A549 treated with AZD9567 at 1 μM for 4 hours (cell line): ENCODE measurements around the gene KATNIP. TPM values are rescaled to one million over a fixed set of nuclear protein-coding genes. Genes with fewer than 3 reads are reported as not detected.

ENCODE experiments used
- total RNA-seq: library from RNA; stranded (reverse); fragments of 200-300 nt; extraction: Qiagen RNA extraction; gene quantifications from 5 replicates; pipeline ENCODE4 v1.2.3, GENCODE V29; 2022; ENCODE audit not compliant: insufficient read depth

Gene KATNIP
- total RNA-seq = 13.4 to 14.3 TPM (median 13.9 TPM) in 5 replicates

DNA sequence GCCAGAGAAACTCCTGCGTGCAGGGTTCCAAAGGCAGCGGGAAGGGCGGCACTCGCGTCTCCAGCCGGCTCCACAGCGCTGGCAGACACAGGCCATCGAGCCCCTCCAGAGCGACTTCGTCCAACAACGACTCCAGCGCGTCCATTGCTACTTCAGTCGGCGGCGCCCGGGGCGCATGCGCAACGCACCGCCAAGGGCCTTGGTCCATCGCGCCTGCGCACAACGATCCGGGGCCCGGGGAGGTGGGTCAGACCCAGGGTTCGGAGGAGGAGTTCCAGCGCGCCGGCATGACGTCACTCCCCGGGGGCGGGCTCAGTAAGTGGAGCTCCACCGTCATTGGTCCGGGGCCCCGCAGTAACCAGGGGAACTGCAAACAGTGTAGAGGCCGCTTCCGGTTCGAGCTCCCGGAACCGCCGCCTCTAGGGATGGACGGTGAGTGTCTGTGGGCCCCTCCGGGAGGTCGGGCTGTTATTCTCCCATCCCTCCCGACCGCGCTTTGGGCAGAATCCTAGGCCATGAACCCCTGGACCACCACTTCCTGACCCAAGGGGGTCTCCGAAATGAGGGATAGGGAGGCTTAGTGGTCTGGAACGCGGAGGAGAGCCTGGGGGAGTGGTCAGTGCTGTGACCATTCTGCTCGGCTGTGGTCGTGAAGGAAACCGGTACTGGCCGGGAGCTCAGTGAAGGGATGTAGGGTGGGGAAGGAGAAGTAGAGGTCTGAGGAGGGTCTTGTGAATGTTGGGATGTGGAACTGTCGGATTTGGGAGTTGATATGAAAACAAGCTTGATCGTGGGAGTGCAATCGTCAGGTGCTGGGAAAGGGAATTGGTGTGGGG is at the start of gene KATNIP, which contains the start of gene GTF3C1:
Gene KATNIP (plus strand): TSS at position 399 of the 836 bp plus-strand sequence. CDS start 27 bp downstream, at position 426.
Gene GTF3C1 (minus strand): TSS at position 168 of the 836 bp plus-strand sequence. CDS start 23 bp downstream, at position 145.

Other genes starting within 250 kb of the KATNIP start
- gene IL4R, start 236.2 kb upstream of the KATNIP start, total RNA-seq = 22.0 to 31.2 TPM (median 28.4 TPM) in 5 replicates
- gene IL21R, start 148.0 kb upstream of the KATNIP start, total RNA-seq = not detected in 5 replicates
- gene GTF3C1, start 231 bp upstream of the KATNIP start, total RNA-seq = 61.3 to 72.1 TPM (median 65.3 TPM) in 5 replicates